CD4-positive, alpha-beta memory T cell (primary cell): ENCODE results near the gene PITX2. TPM values are rescaled to one million over a fixed set of nuclear protein-coding genes. Genes with fewer than 3 reads are reported as not detected.
A peak's percentile ranks its signal among the peaks of the same experiment; 100 is the strongest.

Source experiments
- CTCF ChIA-PET: fragments of 350-600 bp; sonication (Branson Sonifier 250); formaldehyde crosslinking; loops from one replicate; lab custom pipeline; 2021; ENCODE audit warnings: inconsistent platforms; ENCODE audit not compliant: partially characterized antibody; lab: Charles Lee
- POLR2A ChIA-PET: fragments of 350-600 bp; sonication (Branson Sonifier 250); formaldehyde crosslinking; loops from one replicate; lab custom pipeline; 2021; ENCODE audit not compliant: partially characterized antibody; lab: Charles Lee
- DNase-seq, 5 donors: peaks; one replicate each; pipeline versions ENCODE4 v3.0.0 to v3.0.0-alpha.2; 2020 to 2022; ENCODE audit warnings: mixed read lengths in 1 of 5
- H3K27ac ChIP-seq: one replicate; pipeline ENCODE4 v1.7.0; 2013; ENCODE audit warnings: low read depth, low read length
- H3K27me3 ChIP-seq: 2 replicates; pipeline ENCODE4 v1.7.0; 2013; ENCODE audit warnings: mild to moderate bottlenecking, low read length, moderate library complexity; ENCODE audit not compliant: insufficient read depth
- H3K36me3 ChIP-seq: 2 replicates; pipeline ENCODE4 v1.7.0; 2013; ENCODE audit warnings: mild to moderate bottlenecking, low read length, moderate library complexity; ENCODE audit not compliant: insufficient read depth
- H3K4me1 ChIP-seq: 2 replicates; pipeline ENCODE4 v1.7.0; 2013; ENCODE audit warnings: mild to moderate bottlenecking, low read length, moderate library complexity; ENCODE audit not compliant: insufficient read depth
- H3K4me3 ChIP-seq, 2 donors: one replicate each; pipeline ENCODE4 v1.7.0; 2013; ENCODE audit warnings: low read length in 2 of 2, mild to moderate bottlenecking in 1 of 2
- H3K9me3 ChIP-seq, 2 donors: one replicate each; pipeline ENCODE4 v1.7.0; 2013; ENCODE audit warnings: low read length in 2 of 2, control low read depth in 1 of 2; ENCODE audit not compliant: control insufficient read depth in 1 of 2
- H3K27ac Mint-ChIP-seq, 7 donors: one replicate each; pipeline ENCODE4 v1.8.0; 2020 to 2021; ENCODE audit warnings: mixed read lengths in 7 of 7, mild to moderate bottlenecking in 6 of 7, inconsistent platforms in 3 of 7, moderate library complexity in 3 of 7
- H3K27me3 Mint-ChIP-seq, 2 donors: one replicate each; pipeline ENCODE4 v1.8.0; 2020 to 2021; ENCODE audit warnings: mixed read lengths in 2 of 2
- H3K36me3 Mint-ChIP-seq, 2 donors: one replicate each; pipeline ENCODE4 v1.8.0; 2020 to 2021; ENCODE audit warnings: mixed read lengths in 2 of 2, inconsistent platforms in 1 of 2, mild to moderate bottlenecking in 1 of 2
- H3K4me1 Mint-ChIP-seq, 4 donors: one replicate each; pipeline ENCODE4 v1.8.0; 2020 to 2021; ENCODE audit warnings: mixed read lengths in 4 of 4, mild to moderate bottlenecking in 1 of 4
- H3K4me3 Mint-ChIP-seq, 8 donors: one replicate each; pipeline ENCODE4 v1.8.0; 2020 to 2021; ENCODE audit warnings: mixed read lengths in 8 of 8, mild to moderate bottlenecking in 7 of 8, moderate library complexity in 6 of 8, inconsistent platforms in 3 of 8
- H3K9me3 Mint-ChIP-seq, 8 donors: one replicate each; pipeline ENCODE4 v1.8.0; 2020 to 2021; ENCODE audit warnings: mixed read lengths in 8 of 8, mild to moderate bottlenecking in 5 of 8, inconsistent platforms in 3 of 8, moderate library complexity in 1 of 8
- intact Hi-C: fragments of 100-400 bp; cut with micrococcal nuclease; formaldehyde crosslinking; loops from one replicate; pipeline ENCODE4 v1.15.1; 2023
- polyA plus RNA-seq, 2 donors: library from polyadenylated mRNA; unstranded; fragments of 300-500 nt; fragmentation: Illumina TruSeq; gene quantifications; one replicate each; pipeline ENCODE4 v1.2.3, GENCODE V29; 2021
- total RNA-seq, 2 experiments: library from RNA; stranded (reverse); gene quantifications; one replicate each; pipeline ENCODE4 v1.2.3, GENCODE V29; 2021

Gene PITX2
- total and polyA plus RNA-seq, 4 experiments from 2014 or later = not detected

- ChIA-PET POLR2A (no interaction called here), CTCF (no interaction called here)
- Mint-ChIP-seq H3K4me3 (no peak overlapping the region), H3K36me3 (peaks cover 0 to 2% of the 10 kb centered on the region in 2 donors), H3K27ac (peak overlapping the region in 1 of 7 donors; percentile 39), H3K27me3 (peaks cover 62 to 72% of the 10 kb centered on the region in 2 donors), H3K9me3 (peaks cover 0 to 58% (median 42%) of the 10 kb centered on the region in 8 donors), H3K4me1 (peaks cover 6 to 22% (median 14%) of the 10 kb centered on the region in 4 donors)
- H3K4me3 ChIP-seq = no peak overlapping the region
- peaks cover 5% of the 10 kb centered on the region for H3K4me1 ChIP-seq
- H3K9me3 ChIP-seq = no peaks in the 10 kb centered on the region
- H3K27me3 ChIP-seq = peaks cover 65% of the 10 kb centered on the region
- H3K36me3 ChIP-seq = no peaks in the 10 kb centered on the region
- intact Hi-C loops = no loop called here
- H3K27ac ChIP-seq = no peak overlapping the region
- DNase-seq = no peak
Measured at GRCh38 chr4:110635163-110635865, 12.4 kb upstream of the PITX2 start.

- Histone ChIP-seq H3K9me3 (no peaks in the 10 kb centered on the region), H3K36me3 (no peaks in the 10 kb centered on the region), H3K4me1 (peaks cover 5% of the 10 kb centered on the region), H3K27me3 (peaks cover 65% of the 10 kb centered on the region), H3K27ac (no peak overlapping the region), H3K4me3 (no peak overlapping the region)
- intact Hi-C loops = no loop called here
- Mint-ChIP-seq H3K27me3 (peaks cover 60 to 70% of the 10 kb centered on the region in 2 donors), H3K27ac (peak overlapping the region in 1 of 7 donors; percentile 39), H3K4me3 (no peak overlapping the region), H3K36me3 (peaks cover 0 to 2% of the 10 kb centered on the region in 2 donors), H3K9me3 (peaks cover 0 to 52% (median 40%) of the 10 kb centered on the region in 8 donors), H3K4me1 (peaks cover 6 to 22% (median 14%) of the 10 kb centered on the region in 4 donors)
- ChIA-PET CTCF (no interaction called here), POLR2A (no interaction called here)
- no peak for DNase-seq
Measured at GRCh38 chr4:110634350-110635162, 11.7 kb upstream of the PITX2 start.

GRCh38 chr4:110633358-110634341 is 10.8 kb upstream of the PITX2 start:
- ChIA-PET CTCF (interaction anchor here (1.1 kb wide), 1 partner anchor 10 kb away, joined by 3 read pairs; no protein-coding TSS in a partner anchor), POLR2A (no interaction called here)
- Mint-ChIP-seq H3K36me3 (peaks cover 0 to 3% of the 10 kb centered on the region in 2 donors), H3K27me3 (peaks cover 58 to 69% of the 10 kb centered on the region in 2 donors), H3K27ac (peak overlapping the region in 4 of 7 donors; percentile 14 to 78 (median 58)), H3K4me1 (peaks cover 9 to 26% (median 16%) of the 10 kb centered on the region in 4 donors), H3K9me3 (peaks cover 0 to 50% (median 39%) of the 10 kb centered on the region in 8 donors), H3K4me3 (peak overlapping the region in 6 of 8 donors; percentile 3 to 31 (median 20))
- Histone ChIP-seq H3K4me1 (peaks cover 5% of the 10 kb centered on the region), H3K4me3 (no peak overlapping the region), H3K9me3 (no peaks in the 10 kb centered on the region), H3K27ac (no peak overlapping the region), H3K27me3 (peaks cover 68% of the 10 kb centered on the region), H3K36me3 (no peaks in the 10 kb centered on the region)
- no peak for DNase-seq
- intact Hi-C loops = no loop called here

GRCh38 chr4:110632506-110633357 is 9.9 kb upstream of the PITX2 start:
- Mint-ChIP-seq H3K36me3 (peaks cover 0 to 8% of the 10 kb centered on the region in 2 donors), H3K27ac (peak overlapping the region in 4 of 7 donors; percentile 14 to 78 (median 58)), H3K27me3 (peaks cover 59 to 68% of the 10 kb centered on the region in 2 donors), H3K4me1 (peaks cover 8 to 29% (median 16%) of the 10 kb centered on the region in 4 donors), H3K4me3 (peak overlapping the region in 5 of 8 donors; percentile 3 to 77 (median 21)), H3K9me3 (peaks cover 4 to 50% (median 37%) of the 10 kb centered on the region in 8 donors)
- ChIA-PET CTCF (interaction anchor here (1.1 kb wide), 1 partner anchor 9 kb away, joined by 3 read pairs; no protein-coding TSS in a partner anchor), POLR2A (no interaction called here)
- intact Hi-C loops = no loop called here
- no peak for DNase-seq
- Histone ChIP-seq H3K9me3 (no peaks in the 10 kb centered on the region), H3K27ac (no peak overlapping the region), H3K36me3 (no peaks in the 10 kb centered on the region), H3K27me3 (peaks cover 70% of the 10 kb centered on the region), H3K4me3 (no peak overlapping the region), H3K4me1 (peaks cover 5% of the 10 kb centered on the region)

GRCh38 chr4:110631584-110632505 is 9.0 kb upstream of the PITX2 start:
- no peak for DNase-seq
- H3K36me3 Mint-ChIP-seq = peaks cover 0 to 7% of the 10 kb centered on the region in 2 donors
- peaks cover 8 to 29% (median 16%) of the 10 kb centered on the region in 4 donors for H3K4me1 Mint-ChIP-seq
- H3K4me1 ChIP-seq = peaks cover 5% of the 10 kb centered on the region
- H3K36me3 ChIP-seq = no peaks in the 10 kb centered on the region
- H3K27ac ChIP-seq = no peak overlapping the region
- H3K9me3 ChIP-seq = no peaks in the 10 kb centered on the region
- no peak overlapping the region for H3K4me3 ChIP-seq
- peak overlapping the region in 6 of 8 donors; percentile 50 to 77 (median 54) for H3K4me3 Mint-ChIP-seq
- peaks cover 61 to 68% of the 10 kb centered on the region in 2 donors for H3K27me3 Mint-ChIP-seq
- POLR2A ChIA-PET = no interaction called here
- CTCF ChIA-PET = no interaction called here
- H3K9me3 Mint-ChIP-seq = peaks cover 6 to 52% (median 37%) of the 10 kb centered on the region in 8 donors
- H3K27me3 ChIP-seq = peaks cover 74% of the 10 kb centered on the region
- H3K27ac Mint-ChIP-seq = peak overlapping the region in 5 of 7 donors; percentile 13 to 70 (median 60)
- intact Hi-C loops = no loop called here
